Pancreas (tissue), 10 donors: ENCODE data around the gene PBRM1. TPM values are rescaled to one million over a fixed set of nuclear protein-coding genes. Genes with fewer than 3 reads are reported as not detected.

Experiments
- ATAC-seq, 4 donors: fragments of 200-7000 bp; cut with Tn5 transposase; one replicate each; pipeline versions ENCODE4 v1.8.0 to v1.9.1; 2020; ENCODE audit warnings: mild to moderate bottlenecking in 4 of 4, moderate library complexity in 4 of 4
- DNase-seq, 6 donors: peaks; one replicate each; pipeline ENCODE4 v3.0.0-alpha.2; 2020
- FAIRE-seq: peaks from 2 replicates; lab custom pipeline; 2012; peaks lifted over from hg19 to GRCh38; lab: Jason Lieb, UNC
- H3K27ac ChIP-seq, 4 donors: fragments of 200-600 bp; sonication (generic); 1 replicate in 3 of 4; 2 replicates in 1 of 4; pipeline versions ENCODE4 v1.5.0 to v1.8.0; 2020
- H3K27me3 ChIP-seq, 4 donors: fragments of 200-600 bp; one replicate each; pipeline ENCODE4 v1.8.0; 2021
- H3K36me3 ChIP-seq, 3 donors: fragments of 200-600 bp; sonication (generic) in 1 of 3; one replicate each; pipeline versions ENCODE4 v1.5.0 to v1.8.0; 2020 to 2021
- H3K4me1 ChIP-seq, 3 donors: fragments of 200-600 bp; one replicate each; pipeline ENCODE4 v1.8.0; 2021
- H3K4me3 ChIP-seq, 4 donors: fragments of 200-600 bp; sonication (generic) in 2 of 4; one replicate each; pipeline versions ENCODE4 v1.5.0 to v1.8.0; 2020 to 2021
- H3K9me3 ChIP-seq, 4 donors: fragments of 200-600 bp; one replicate each; pipeline ENCODE4 v1.8.0; 2021
- WGBS, 2 donors: extraction: QIAGEN DNeasy Blood & Tissue Kit; methylation state at CpG; one replicate each; pipeline ENCODE4 v1.1.7; 2013; 5-methylcytosine and 5-hydroxymethylcytosine counted together
- intact Hi-C, 3 donors: fragments of 100-400 bp; cut with DNase I; formaldehyde crosslinking; loops; one replicate each; pipeline versions ENCODE4 v1.11.1 to v1.14.2; 2022
- polyA plus RNA-seq, 2 donors: library from polyadenylated mRNA; stranded (reverse); fragments of 200-250 nt; gene quantifications; one replicate each; pipeline ENCODE4 v1.2.3, GENCODE V29; 2013
- total RNA-seq, 6 donors: library from RNA; stranded (reverse); fragmentation: NEBNext Ultra II Directional in 4 of 6; extraction: Animal tissue kit (Norgen Biotek cat#: 25700) in 4 of 6; gene quantifications; one replicate each; pipeline versions ENCODE4 v1.2.1 to v1.2.4, GENCODE V29; 2021 to 2023
- TF ChIP-seq, protein P1 (sequence below), 4 donors: fragments of 200-600 bp; sonication (generic) in 3 of 4; IDR thresholded peaks; one replicate each; pipeline versions ENCODE4 v1.5.0 to v1.8.0; 2021; ENCODE audit warnings: antibody characterized with exemption in 4 of 4
- donor health status: healthy with polysubstance abuse.
- donor health status: DM: no; HTN: no; CAD: no; lungs with moderate emphysema.
- donor health status: DM: no; HTN: no; CAD: no.
- donor health status: control.
- donor health status: control.
- donor health status: Bipolar disorder and iron deficiency.
- donor health status: DM: yes; HTN: yes; CAD: no.
- donor health status: DM: no; HTN: no; CAD: no.
- donor health status: DM: no; HTN: no; CAD: no.
- donor health status: DM: yes; HTN: yes; CAD: no.

PBRM1 gene
- total and polyA plus RNA-seq, 8 donors: 7.4 to 34.9 (median 22.5) TPM

- DNase-seq (no peak), ATAC-seq (no peak), FAIRE-seq (no peak)
- H3K4me1 ChIP-seq: peaks cover 0 to 4% (median 0%) of the 10 kb centered on the region in 3 donors
- intact Hi-C loops: no loop called here
- no peak overlapping the region for H3K4me3 ChIP-seq
- H3K9me3 ChIP-seq: no peaks in the 10 kb centered on the region
- TF ChIP-seq, protein P1, sequence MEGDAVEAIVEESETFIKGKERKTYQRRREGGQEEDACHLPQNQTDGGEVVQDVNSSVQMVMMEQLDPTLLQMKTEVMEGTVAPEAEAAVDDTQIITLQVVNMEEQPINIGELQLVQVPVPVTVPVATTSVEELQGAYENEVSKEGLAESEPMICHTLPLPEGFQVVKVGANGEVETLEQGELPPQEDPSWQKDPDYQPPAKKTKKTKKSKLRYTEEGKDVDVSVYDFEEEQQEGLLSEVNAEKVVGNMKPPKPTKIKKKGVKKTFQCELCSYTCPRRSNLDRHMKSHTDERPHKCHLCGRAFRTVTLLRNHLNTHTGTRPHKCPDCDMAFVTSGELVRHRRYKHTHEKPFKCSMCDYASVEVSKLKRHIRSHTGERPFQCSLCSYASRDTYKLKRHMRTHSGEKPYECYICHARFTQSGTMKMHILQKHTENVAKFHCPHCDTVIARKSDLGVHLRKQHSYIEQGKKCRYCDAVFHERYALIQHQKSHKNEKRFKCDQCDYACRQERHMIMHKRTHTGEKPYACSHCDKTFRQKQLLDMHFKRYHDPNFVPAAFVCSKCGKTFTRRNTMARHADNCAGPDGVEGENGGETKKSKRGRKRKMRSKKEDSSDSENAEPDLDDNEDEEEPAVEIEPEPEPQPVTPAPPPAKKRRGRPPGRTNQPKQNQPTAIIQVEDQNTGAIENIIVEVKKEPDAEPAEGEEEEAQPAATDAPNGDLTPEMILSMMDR (IDR thresholded peaks at IDR 0.05): no peak
- 72 to 77% methylated on average over 4 of the region's 4 CpGs for WGBS, 2 donors
- no peak overlapping the region for H3K27ac ChIP-seq
- peaks cover 4 to 52% (median 41%) of the 10 kb centered on the region in 3 donors for H3K36me3 ChIP-seq
- no peaks in the 10 kb centered on the region for H3K27me3 ChIP-seq
Measured at GRCh38 chr3:52695798-52696671, 10.3 kb upstream of the PBRM1 start.

GRCh38 chr3:52694528-52695189, 8.9 kb upstream of the PBRM1 start:
- Histone ChIP-seq H3K36me3 (peaks cover 5 to 63% (median 52%) of the 10 kb centered on the region in 3 donors), H3K27me3 (no peaks in the 10 kb centered on the region), H3K27ac (no peak overlapping the region), H3K4me3 (no peak overlapping the region), H3K9me3 (no peaks in the 10 kb centered on the region), H3K4me1 (peaks cover 0 to 4% (median 0%) of the 10 kb centered on the region in 3 donors)
- TF ChIP-seq, protein P1 (IDR thresholded peaks at IDR 0.05): no peak
- DNase-seq: no peak
- WGBS, 2 donors: 59 to 65% methylated on average over 7 of the region's 7 CpGs
- FAIRE-seq: no peak
- peak in 2 of 4 donors; percentile 26 to 34 for ATAC-seq
- intact Hi-C loops: no loop called here

DNA sequence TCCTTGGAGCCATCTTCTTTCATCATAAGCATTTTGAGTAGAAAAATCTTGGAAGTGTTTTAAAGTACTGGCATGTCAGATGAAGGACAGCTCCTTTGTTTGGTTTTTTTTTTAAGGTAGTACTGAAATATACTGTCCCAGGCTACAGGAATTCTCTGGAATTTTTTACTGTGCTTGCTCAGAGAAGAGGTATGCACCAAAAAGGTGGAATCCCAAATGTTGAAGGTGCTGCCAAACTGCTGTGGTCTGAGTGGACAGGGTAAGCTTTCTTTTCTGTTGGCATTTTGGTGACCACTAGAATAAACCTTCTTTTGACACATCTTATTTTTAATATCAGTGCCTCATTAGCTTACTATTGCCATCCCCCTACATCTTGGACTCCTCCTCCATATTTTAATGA, 7.4 kb upstream of the PBRM1 start:
- TF ChIP-seq, protein P1 (IDR thresholded peaks at IDR 0.05): no peak
- Histone ChIP-seq H3K27ac (no peak overlapping the region), H3K4me1 (peaks cover 5 to 9% (median 7%) of the 10 kb centered on the region in 3 donors), H3K36me3 (peaks cover 7 to 78% (median 66%) of the 10 kb centered on the region in 3 donors), H3K27me3 (no peaks in the 10 kb centered on the region), H3K4me3 (no peak overlapping the region), H3K9me3 (no peaks in the 10 kb centered on the region)
- ATAC-seq (no peak), FAIRE-seq (no peak), DNase-seq (no peak)
- intact Hi-C loops: no loop called here

GRCh38 chr3:52690560-52690959, 4.8 kb upstream of the PBRM1 start:
- no peak for DNase-seq
- peaks cover 9 to 68% (median 66%) of the 10 kb centered on the region in 3 donors for H3K36me3 ChIP-seq
- intact Hi-C loops: no loop called here
- FAIRE-seq: no peak
- ATAC-seq: no peak
- TF ChIP-seq, protein P1 (IDR thresholded peaks at IDR 0.05): no peak
- no peaks in the 10 kb centered on the region for H3K9me3 ChIP-seq
- no peak overlapping the region for H3K4me3 ChIP-seq
- 64% methylated on average over 2 of the region's 2 CpGs for WGBS, 2 donors
- H3K27ac ChIP-seq: no peak overlapping the region
- H3K4me1 ChIP-seq: peaks cover 17 to 22% (median 18%) of the 10 kb centered on the region in 3 donors
- H3K27me3 ChIP-seq: no peaks in the 10 kb centered on the region
